ENCODE results near the gene SLMAP. TPM values are rescaled to one million over a fixed set of nuclear protein-coding genes. Genes with fewer than 3 reads are reported as not detected.

Gene SLMAP
- total and polyA plus RNA-seq, 2 experiments from 2014 or later, result 28.4 to 45.2 TPM

DNA sequence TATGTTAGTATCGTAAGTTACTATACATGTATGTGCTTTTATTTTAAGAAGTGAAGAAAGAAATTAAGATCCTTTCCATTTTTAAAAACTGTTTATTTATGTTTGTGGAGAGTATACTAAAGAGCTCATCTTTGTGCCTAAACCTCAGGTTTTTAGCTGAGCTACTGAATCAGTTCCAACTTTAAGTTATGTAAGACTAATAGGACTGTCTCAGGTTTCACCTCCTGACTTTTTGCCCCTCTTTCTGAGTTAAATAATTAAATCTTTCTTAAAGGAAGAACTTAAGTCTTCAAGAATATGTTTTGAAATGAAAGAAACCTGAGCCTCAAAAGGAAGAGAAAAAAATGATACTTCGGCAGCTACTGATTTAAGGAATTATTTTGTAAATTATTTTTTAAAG, 2.6 kb downstream of the SLMAP start:
- Histone ChIP-seq H3K27me3 (no peaks in the 10 kb centered on the region), H3K27ac (no peak overlapping the region), H3K36me3 (peaks cover 3% of the 10 kb centered on the region), H3K4me3 (peak overlapping the region; percentile 91), H3K9me3 (ENCODE audit: low read depth) (no peaks in the 10 kb centered on the region), H3K4me1 (ENCODE audit: low read depth) (peaks cover 25% of the 10 kb centered on the region)
- DNase-seq (ENCODE audit: low read depth in 1 of 2, low spot score in 1 of 2), result peak in 1 of 2 donors; percentile 19
- TF ChIP-seq, protein P1, sequence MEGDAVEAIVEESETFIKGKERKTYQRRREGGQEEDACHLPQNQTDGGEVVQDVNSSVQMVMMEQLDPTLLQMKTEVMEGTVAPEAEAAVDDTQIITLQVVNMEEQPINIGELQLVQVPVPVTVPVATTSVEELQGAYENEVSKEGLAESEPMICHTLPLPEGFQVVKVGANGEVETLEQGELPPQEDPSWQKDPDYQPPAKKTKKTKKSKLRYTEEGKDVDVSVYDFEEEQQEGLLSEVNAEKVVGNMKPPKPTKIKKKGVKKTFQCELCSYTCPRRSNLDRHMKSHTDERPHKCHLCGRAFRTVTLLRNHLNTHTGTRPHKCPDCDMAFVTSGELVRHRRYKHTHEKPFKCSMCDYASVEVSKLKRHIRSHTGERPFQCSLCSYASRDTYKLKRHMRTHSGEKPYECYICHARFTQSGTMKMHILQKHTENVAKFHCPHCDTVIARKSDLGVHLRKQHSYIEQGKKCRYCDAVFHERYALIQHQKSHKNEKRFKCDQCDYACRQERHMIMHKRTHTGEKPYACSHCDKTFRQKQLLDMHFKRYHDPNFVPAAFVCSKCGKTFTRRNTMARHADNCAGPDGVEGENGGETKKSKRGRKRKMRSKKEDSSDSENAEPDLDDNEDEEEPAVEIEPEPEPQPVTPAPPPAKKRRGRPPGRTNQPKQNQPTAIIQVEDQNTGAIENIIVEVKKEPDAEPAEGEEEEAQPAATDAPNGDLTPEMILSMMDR (IDR thresholded peaks at IDR 0.05; ENCODE audit: low read depth, low read length), result no peak

DNA sequence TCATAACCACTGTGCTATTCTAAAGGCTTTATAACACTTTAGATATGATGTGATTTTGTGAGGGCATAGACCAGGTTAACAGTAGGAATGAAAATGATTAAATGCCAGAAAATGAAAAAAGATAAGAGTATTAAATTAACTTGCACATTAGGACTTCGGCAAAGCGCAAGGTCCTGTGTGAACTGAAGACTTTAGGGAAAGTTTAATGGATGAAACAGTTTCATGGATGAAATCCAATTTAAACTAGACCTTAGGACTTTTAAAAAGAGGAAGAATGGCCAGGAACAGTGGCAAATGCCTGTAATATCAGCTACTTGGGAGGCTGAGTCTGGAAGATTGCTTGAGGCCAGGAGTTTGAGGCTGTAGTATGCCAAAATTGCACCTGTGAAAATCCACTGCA, 8.7 kb downstream of the SLMAP start:
- DNase-seq (ENCODE audit: low read depth in 1 of 2, low spot score in 1 of 2), result no peak
- H3K4me3 ChIP-seq, result no peak overlapping the region
- H3K4me1 ChIP-seq (ENCODE audit: low read depth), result no peaks in the 10 kb centered on the region
- H3K27me3 ChIP-seq, result no peaks in the 10 kb centered on the region
- TF ChIP-seq, protein P1 (IDR thresholded peaks at IDR 0.05; ENCODE audit: low read depth, low read length), result no peak
- no peaks in the 10 kb centered on the region for H3K9me3 ChIP-seq (ENCODE audit: low read depth)
- no peak overlapping the region for H3K27ac ChIP-seq
- H3K36me3 ChIP-seq, result peaks cover 3% of the 10 kb centered on the region

DNA sequence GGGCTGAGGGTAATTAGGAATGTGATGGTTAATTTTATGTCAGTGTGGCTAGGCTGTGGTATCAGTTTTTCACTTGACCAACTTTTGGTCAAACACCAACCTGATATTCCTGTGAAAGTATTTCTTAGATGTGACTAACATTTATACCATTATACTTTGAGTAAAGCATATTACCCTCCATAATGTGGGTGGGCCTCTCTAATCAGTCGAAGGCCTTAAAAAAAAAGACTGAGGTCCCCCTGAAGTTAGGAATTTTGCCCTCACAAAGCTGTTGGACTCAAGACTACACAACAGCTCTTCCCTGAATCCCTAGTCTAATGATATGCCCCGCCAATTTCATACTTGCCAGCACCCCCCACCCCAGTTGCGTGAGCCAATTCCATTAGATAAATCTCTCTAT, 12.5 kb downstream of the SLMAP start:
- no peaks in the 10 kb centered on the region for H3K36me3 ChIP-seq
- no peak for DNase-seq (ENCODE audit: low read depth in 1 of 2, low spot score in 1 of 2)
- H3K27me3 ChIP-seq, result no peaks in the 10 kb centered on the region
- no peaks in the 10 kb centered on the region for H3K4me1 ChIP-seq (ENCODE audit: low read depth)
- H3K4me3 ChIP-seq, result no peak overlapping the region
- H3K9me3 ChIP-seq (ENCODE audit: low read depth), result no peaks in the 10 kb centered on the region
- no peak overlapping the region for H3K27ac ChIP-seq
- TF ChIP-seq, protein P1 (IDR thresholded peaks at IDR 0.05; ENCODE audit: low read depth, low read length), result no peak

DNA sequence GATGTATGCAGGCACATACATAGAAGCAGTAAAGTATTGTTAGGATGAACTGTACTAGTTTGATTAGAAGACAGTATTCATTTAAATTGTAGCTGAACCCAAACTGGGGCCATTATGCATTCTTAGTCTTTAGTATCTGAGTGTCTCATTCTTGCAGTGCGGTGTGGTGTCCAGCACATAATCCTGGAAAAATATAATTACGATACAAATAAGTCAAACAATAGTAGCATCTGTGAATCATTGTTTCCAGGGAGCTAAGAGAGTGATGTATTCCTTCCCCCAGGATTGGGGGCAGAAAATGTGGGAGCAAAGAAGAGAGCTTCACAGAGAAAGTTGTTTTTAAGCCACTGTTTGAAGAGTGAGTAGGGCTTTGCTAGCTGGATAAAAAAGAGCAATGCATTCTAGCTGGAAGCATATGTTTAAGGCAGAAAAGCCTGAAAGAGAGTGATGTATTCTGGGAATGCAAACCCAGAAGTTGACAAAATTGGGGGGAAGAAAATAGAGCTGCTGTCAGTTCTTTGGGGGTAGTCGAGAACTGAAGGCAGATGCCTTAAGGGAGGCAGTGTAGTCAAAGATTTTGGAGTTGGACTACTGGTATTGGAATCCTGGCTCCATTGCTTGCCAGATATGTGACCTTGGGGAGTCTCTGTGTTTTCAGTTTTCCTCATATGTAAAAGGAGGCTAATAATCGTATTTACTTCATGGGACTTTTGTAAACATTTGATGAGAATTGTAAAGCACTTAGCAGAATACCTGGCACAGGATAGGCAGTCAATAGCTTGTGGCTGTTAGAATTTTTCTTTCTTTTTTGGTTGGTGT, 14.1 kb downstream of the SLMAP start:
- TF ChIP-seq, protein P1 (IDR thresholded peaks at IDR 0.05; ENCODE audit: low read depth, low read length), result no peak
- no peak for DNase-seq (ENCODE audit: low read depth in 1 of 2, low spot score in 1 of 2)
- no peaks in the 10 kb centered on the region for H3K4me1 ChIP-seq (ENCODE audit: low read depth)
- H3K36me3 ChIP-seq, result no peaks in the 10 kb centered on the region
- no peaks in the 10 kb centered on the region for H3K9me3 ChIP-seq (ENCODE audit: low read depth)
- H3K27ac ChIP-seq, result peak overlapping the region; percentile 12
- H3K4me3 ChIP-seq, result no peak overlapping the region
- no peaks in the 10 kb centered on the region for H3K27me3 ChIP-seq

DNA sequence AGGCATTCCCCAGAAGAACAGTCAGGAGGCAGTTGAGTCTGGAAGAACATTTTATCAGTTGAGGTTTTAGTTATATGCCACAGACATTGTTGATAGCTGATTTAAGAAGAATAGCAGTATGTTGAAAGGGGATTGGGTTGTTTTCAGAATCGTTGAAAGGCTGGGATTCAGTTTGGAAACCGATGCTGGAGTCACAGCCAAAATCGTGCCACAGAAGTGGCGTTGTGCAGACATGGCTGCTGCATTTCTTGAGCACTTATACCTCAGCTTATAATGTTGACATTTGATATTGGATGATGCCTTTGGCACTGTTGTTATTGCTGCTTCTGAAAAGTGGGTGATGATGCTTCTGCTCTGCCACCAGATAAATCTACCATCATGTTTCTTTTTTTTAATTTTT, 16.1 kb downstream of the SLMAP start:
- no peak overlapping the region for H3K4me3 ChIP-seq
- H3K36me3 ChIP-seq, result no peaks in the 10 kb centered on the region
- H3K9me3 ChIP-seq (ENCODE audit: low read depth), result no peaks in the 10 kb centered on the region
- no peaks in the 10 kb centered on the region for H3K4me1 ChIP-seq (ENCODE audit: low read depth)
- no peaks in the 10 kb centered on the region for H3K27me3 ChIP-seq
- TF ChIP-seq, protein P1 (IDR thresholded peaks at IDR 0.05; ENCODE audit: low read depth, low read length), result no peak
- no peak for DNase-seq (ENCODE audit: low read depth in 1 of 2, low spot score in 1 of 2)
- no peak overlapping the region for H3K27ac ChIP-seq
